Psoas muscle (tissue), 8 donors: Measurements from ENCODE around the gene NHP2. TPM values are rescaled to one million over a fixed set of nuclear protein-coding genes. Genes with fewer than 3 reads are reported as not detected.

Source experiments
- ATAC-seq, 4 donors: fragments of 200-7000 bp; cut with Tn5 transposase; one replicate each; pipeline ENCODE4 v1.9.1; 2020; ENCODE audit warnings: moderate library complexity in 3 of 4, mild to moderate bottlenecking in 2 of 4
- DNase-seq, 2 donors: peaks; one replicate each; pipeline ENCODE4 v3.0.0-alpha.2; 2020
- H3K27ac ChIP-seq: fragments of 200-600 bp; one replicate; pipeline ENCODE4 v1.8.0; 2022
- H3K27me3 ChIP-seq, 3 donors: fragments of 200-600 bp in 1 of 3; one replicate each; pipeline versions ENCODE4 v1.6.1 to v1.8.0; 2013 to 2022; ENCODE audit warnings: low read length in 2 of 3, mild to moderate bottlenecking in 2 of 3, moderate library complexity in 1 of 3; ENCODE audit not compliant: insufficient read depth in 3 of 3
- H3K36me3 ChIP-seq, 2 donors: fragments of 200-600 bp in 1 of 2; one replicate each; pipeline versions ENCODE4 v1.6.1 to v1.8.0; 2013 to 2022; ENCODE audit warnings: low read depth in 1 of 2, mild to moderate bottlenecking in 1 of 2, moderate library complexity in 1 of 2; ENCODE audit not compliant: insufficient read depth in 1 of 2
- H3K4me1 ChIP-seq: fragments of 200-600 bp; one replicate; pipeline ENCODE4 v1.8.0; 2022
- H3K4me3 ChIP-seq: fragments of 200-600 bp; one replicate; pipeline ENCODE4 v1.8.0; 2022; ENCODE audit warnings: mild to moderate bottlenecking
- H3K9me3 ChIP-seq: fragments of 200-600 bp; one replicate; pipeline ENCODE4 v1.8.0; 2022
- WGBS, 3 donors: extraction: QIAGEN DNeasy Blood & Tissue Kit; methylation state at CpG; one replicate each; pipeline versions ENCODE4 v1.1.6 to v1.1.7; 2013; 5-methylcytosine and 5-hydroxymethylcytosine counted together
- intact Hi-C, 2 donors: fragments of 100-400 bp; cut with DNase I; formaldehyde crosslinking; loops; one replicate each; pipeline versions ENCODE4 v1.11.0 to v1.14.2; 2022
- polyA plus RNA-seq, 3 donors: library from polyadenylated mRNA; stranded (reverse); fragments of 200-250 nt; gene quantifications; one replicate each; pipeline ENCODE4 v1.2.3, GENCODE V29; 2013
- total RNA-seq, 4 donors: library from RNA; stranded (reverse); fragmentation: NEBNext Ultra II Directional in 2 of 4; extraction: Animal tissue kit (Norgen Biotek cat#: 25700) in 2 of 4; gene quantifications; one replicate each; pipeline versions ENCODE4 v1.2.1 to v1.2.4, GENCODE V29; 2021 to 2023
- TF ChIP-seq, protein P1 (sequence below): fragments of 200-600 bp; IDR thresholded peaks from one replicate; pipeline ENCODE4 v1.8.0; 2022; ENCODE audit warnings: antibody characterized with exemption
- donor health status: healthy with polysubstance abuse.
- donor health status: DM: no; HTN: no; CAD: no; lungs with moderate emphysema.
- donor health status: Bipolar disorder and iron deficiency.
- donor health status: healthy.
- donor health status: DM: yes; HTN: yes; CAD: no.
- donor health status: DM: no; HTN: no; CAD: no.
- donor health status: DM: no; HTN: no; CAD: no.
- donor health status: DM: yes; HTN: yes; CAD: no.

The NHP2 gene
- total and polyA plus RNA-seq, 7 donors, result 86.9 to 301 (median 131) TPM

DNA sequence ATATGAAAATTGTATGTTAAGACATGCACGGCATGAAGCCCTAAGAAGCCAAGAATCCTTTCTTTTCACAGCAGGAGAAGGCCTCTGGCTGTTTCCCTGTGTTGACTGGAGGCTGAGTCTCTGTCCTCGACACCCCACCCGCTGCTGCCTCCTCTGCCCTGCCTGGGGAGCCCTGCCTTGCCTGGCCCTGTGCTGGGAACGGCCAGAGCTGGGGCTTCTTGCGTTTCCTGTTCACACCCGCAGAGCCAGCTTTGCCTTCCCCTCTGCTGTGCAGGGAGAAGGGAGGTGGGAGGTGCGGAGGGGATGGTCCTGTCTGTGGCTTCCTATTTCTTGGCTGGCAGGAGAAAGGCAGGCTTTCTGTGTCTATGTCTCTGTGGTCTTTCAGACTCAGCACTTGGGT is 40.3 kb upstream of the NHP2 start:
- no peaks in the 10 kb centered on the region for H3K4me1 ChIP-seq
- DNase-seq (no peak), ATAC-seq (no peak)
- no peaks in the 10 kb centered on the region for H3K9me3 ChIP-seq
- WGBS, 3 donors, result 37 to 49% (median 45%) methylated on average over 7 of the region's 7 CpGs
- H3K27ac ChIP-seq, result no peak overlapping the region
- H3K27me3 ChIP-seq, result no peaks in the 10 kb centered on the region
- H3K36me3 ChIP-seq, result no peaks in the 10 kb centered on the region
- TF ChIP-seq, protein P1, sequence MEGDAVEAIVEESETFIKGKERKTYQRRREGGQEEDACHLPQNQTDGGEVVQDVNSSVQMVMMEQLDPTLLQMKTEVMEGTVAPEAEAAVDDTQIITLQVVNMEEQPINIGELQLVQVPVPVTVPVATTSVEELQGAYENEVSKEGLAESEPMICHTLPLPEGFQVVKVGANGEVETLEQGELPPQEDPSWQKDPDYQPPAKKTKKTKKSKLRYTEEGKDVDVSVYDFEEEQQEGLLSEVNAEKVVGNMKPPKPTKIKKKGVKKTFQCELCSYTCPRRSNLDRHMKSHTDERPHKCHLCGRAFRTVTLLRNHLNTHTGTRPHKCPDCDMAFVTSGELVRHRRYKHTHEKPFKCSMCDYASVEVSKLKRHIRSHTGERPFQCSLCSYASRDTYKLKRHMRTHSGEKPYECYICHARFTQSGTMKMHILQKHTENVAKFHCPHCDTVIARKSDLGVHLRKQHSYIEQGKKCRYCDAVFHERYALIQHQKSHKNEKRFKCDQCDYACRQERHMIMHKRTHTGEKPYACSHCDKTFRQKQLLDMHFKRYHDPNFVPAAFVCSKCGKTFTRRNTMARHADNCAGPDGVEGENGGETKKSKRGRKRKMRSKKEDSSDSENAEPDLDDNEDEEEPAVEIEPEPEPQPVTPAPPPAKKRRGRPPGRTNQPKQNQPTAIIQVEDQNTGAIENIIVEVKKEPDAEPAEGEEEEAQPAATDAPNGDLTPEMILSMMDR, result no peak
- intact Hi-C loops, result no loop called here
- no peak overlapping the region for H3K4me3 ChIP-seq

GRCh38 chr5:178193251-178193809 is 39.6 kb upstream of the NHP2 start:
- Histone ChIP-seq H3K27ac (no peak overlapping the region), H3K27me3 (no peaks in the 10 kb centered on the region), H3K4me1 (no peaks in the 10 kb centered on the region), H3K36me3 (no peaks in the 10 kb centered on the region), H3K4me3 (no peak overlapping the region), H3K9me3 (no peaks in the 10 kb centered on the region)
- 58 to 71% (median 68%) methylated on average over 8 of the region's 8 CpGs for WGBS, 3 donors
- intact Hi-C loops, result no loop called here
- DNase-seq (no peak), ATAC-seq (no peak)
- TF ChIP-seq, protein P1, result no peak

DNA sequence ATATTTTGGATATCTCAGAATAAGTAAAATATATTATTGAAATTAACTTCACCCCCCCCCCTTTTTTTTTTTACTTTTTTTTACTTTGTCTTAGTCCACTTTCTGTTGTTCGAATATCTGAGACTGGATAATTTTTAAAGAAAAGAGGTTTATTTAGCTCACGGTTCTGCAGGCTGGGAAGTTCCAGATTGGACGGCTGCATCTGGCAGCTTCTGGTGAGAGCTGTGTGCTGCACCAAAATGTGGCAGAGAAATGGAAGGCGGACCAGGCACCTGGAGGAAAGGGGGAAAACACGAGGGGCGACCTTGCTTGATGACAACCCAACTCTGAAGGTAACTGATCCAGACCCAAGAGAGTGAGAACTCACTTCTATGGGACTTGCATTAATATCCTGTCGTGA is 39.1 kb upstream of the NHP2 start:
- Histone ChIP-seq H3K9me3 (no peaks in the 10 kb centered on the region), H3K27me3 (no peaks in the 10 kb centered on the region), H3K4me3 (no peak overlapping the region), H3K27ac (no peak overlapping the region), H3K4me1 (no peaks in the 10 kb centered on the region), H3K36me3 (no peaks in the 10 kb centered on the region)
- 92 to 95% (median 94%) methylated on average over 7 of the region's 7 CpGs for WGBS, 3 donors
- TF ChIP-seq, protein P1, result no peak
- DNase-seq (no peak), ATAC-seq (no peak)
- intact Hi-C loops, result no loop called here

- DNase-seq, result no peak
- H3K27me3 ChIP-seq, result no peaks in the 10 kb centered on the region
- no peaks in the 10 kb centered on the region for H3K9me3 ChIP-seq
- WGBS, 3 donors, result 9 to 39% (median 23%) methylated on average over 2 of the region's 2 CpGs
- intact Hi-C loops, result no loop called here
- no peak overlapping the region for H3K4me3 ChIP-seq
- TF ChIP-seq, protein P1, result no peak
- H3K4me1 ChIP-seq, result no peaks in the 10 kb centered on the region
- peak in 2 of 4 donors; percentile 82 to 87 for ATAC-seq
- H3K36me3 ChIP-seq, result no peaks in the 10 kb centered on the region
- no peak overlapping the region for H3K27ac ChIP-seq
Measured at GRCh38 chr5:178192244-178192643, 38.6 kb upstream of the NHP2 start.

DNA sequence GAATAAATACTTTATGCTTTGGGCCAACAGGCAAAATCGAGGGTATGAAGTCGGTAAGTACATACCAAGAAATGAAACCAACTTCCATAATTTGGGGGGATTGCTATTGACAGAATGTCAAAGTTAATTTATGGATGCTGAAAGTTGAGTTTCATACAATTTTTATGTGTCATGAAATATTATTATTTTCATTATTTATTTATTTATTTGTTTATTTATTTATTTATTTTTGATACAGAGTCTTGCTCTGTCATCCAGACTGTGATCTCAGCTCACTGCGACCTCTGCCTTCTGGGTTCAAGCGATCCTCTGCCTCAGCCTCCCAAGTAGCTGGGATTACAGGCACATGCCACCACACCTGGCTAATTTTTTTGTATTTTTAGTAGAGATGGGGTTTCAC is 38.0 kb upstream of the NHP2 start:
- WGBS, 3 donors, result 69 to 81% (median 81%) methylated on average over 4 of the region's 4 CpGs
- no peak for DNase-seq
- Histone ChIP-seq H3K36me3 (no peaks in the 10 kb centered on the region), H3K27ac (no peak overlapping the region), H3K4me3 (no peak overlapping the region), H3K27me3 (no peaks in the 10 kb centered on the region), H3K9me3 (no peaks in the 10 kb centered on the region), H3K4me1 (no peaks in the 10 kb centered on the region)
- intact Hi-C loops, result no loop called here
- ATAC-seq, result no peak
- TF ChIP-seq, protein P1, result no peak
